GM18870 (cell line): Measurements from ENCODE around the gene METAP2.
"Not testable (repeated sequence)": the region's sequence is repeated elsewhere in the genome, so short reads cannot be mapped to it uniquely, and the experiment has no call there.

Experiments
- ATAC-seq: cut with Tn5 transposase; IDR thresholded peaks from one replicate; pipeline ENCODE4 v1.9.1; 2021; ENCODE audit warnings: moderate library complexity; ENCODE audit not compliant: unreplicated experiment

The METAP2 gene

GRCh38 chr12:95473884-95474659 lies at the start of gene METAP2:
METAP2 (plus strand) TSS chr12:95474152; CDS start chr12:95474180, 28 bp downstream.
- ATAC-seq, result peak; percentile 87

- ATAC-seq, result no peak
These were observed 49.5 kb upstream of the METAP2 start for GRCh38 chr12:95424271-95424994.

DNA sequence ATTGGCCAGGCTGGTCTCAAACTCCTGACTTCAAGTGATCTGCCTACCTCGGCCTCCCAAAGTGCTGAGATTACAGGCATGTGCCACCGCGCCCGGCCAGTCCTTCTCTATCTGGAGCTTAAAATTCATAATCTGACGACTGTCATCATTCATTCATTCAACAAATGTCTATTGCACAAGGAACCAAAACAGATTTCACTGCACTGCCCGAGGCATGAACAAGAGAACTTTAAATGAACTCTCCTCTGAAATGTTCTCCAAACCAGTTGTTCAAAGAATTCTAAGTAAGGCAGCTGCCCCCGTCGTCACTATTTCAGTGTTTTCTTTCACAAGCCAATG lies 44.8 kb upstream of the METAP2 start:
- no peak for ATAC-seq

DNA sequence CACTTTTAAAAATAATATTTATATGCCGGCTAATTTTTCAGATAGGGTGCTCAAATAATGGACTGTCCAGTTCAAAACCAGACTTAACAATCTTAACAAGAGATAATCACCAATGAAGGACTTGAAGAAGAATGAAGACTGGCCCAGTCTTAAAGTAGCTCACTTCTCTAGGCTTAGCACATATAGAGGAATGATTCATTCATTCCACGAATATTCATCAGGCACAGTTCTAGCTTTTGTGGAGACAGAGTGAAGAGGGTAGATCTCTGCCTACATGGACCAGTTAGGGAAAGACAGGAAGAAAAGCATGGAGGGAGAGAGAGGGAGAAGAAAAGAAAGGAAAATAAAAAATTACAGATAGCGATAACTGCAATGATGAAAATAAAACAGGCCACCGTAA lies 42.8 kb upstream of the METAP2 start:
- no peak for ATAC-seq

DNA sequence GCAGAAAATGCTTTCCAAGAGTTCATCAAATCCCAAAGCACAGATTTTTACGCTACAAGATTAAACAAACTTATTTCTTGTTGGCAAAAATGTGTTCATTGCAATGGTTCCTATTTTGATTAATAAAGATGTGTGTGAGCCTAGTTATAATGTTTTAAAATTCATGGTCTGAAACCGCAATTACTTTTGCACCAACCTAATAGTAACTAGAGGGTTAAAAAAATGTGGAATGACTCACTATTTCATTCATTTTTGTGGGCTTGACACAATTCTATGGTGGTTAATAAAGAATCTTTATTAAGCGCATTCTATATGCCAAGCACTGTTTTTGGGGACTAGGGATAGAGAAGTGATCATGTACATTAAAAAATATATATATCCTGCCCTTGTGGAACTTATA lies 38.6 kb upstream of the METAP2 start:
- no peak for ATAC-seq

DNA sequence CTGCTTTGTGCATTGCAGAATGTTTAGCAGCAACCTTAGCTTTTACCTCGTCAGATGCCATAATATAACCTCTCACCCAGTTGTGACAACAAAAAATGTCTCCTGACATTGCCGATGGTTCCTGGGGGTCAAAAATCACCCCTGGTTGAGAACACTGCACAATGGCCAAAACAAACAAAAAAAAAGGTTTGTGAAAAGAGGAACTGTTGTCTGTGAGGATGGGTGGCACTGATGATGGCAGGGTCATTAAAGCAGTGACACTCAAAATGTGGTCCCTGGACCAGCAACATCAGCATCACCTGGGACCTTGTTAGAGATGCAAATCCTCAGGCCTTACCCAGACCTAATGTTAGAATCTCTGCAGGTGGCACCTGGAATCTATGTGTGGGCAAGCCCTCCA lies 36.4 kb upstream of the METAP2 start:
- no peak for ATAC-seq

GRCh38 chr12:95439461-95440230 lies 34.3 kb upstream of the METAP2 start:
- ATAC-seq, result no peak

- no peak for ATAC-seq
These were observed 33.6 kb upstream of the METAP2 start for GRCh38 chr12:95440401-95440800.

DNA sequence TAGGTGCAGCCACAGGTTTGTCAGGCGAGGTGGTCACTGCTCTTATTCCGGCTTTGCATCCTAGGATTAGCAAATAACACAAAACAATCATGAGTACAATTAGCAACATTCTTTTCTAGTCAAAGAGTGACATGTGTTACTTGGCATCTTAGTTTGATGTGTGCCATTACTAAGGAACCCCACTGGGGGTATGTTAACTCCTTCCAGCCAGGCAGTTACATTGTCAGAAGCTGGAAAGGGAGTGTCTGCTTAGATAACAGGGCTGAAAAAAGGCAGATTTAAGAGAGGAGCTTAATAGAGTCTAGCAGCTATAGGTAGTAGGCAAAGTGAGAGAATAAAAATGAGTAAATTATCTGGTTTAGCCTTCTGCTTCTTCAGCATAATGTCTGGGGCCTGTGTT lies 30.5 kb upstream of the METAP2 start:
- ATAC-seq, result no peak

- ATAC-seq, result not testable (repeated sequence)
These were observed 28.9 kb upstream of the METAP2 start for GRCh38 chr12:95445099-95445498.

DNA sequence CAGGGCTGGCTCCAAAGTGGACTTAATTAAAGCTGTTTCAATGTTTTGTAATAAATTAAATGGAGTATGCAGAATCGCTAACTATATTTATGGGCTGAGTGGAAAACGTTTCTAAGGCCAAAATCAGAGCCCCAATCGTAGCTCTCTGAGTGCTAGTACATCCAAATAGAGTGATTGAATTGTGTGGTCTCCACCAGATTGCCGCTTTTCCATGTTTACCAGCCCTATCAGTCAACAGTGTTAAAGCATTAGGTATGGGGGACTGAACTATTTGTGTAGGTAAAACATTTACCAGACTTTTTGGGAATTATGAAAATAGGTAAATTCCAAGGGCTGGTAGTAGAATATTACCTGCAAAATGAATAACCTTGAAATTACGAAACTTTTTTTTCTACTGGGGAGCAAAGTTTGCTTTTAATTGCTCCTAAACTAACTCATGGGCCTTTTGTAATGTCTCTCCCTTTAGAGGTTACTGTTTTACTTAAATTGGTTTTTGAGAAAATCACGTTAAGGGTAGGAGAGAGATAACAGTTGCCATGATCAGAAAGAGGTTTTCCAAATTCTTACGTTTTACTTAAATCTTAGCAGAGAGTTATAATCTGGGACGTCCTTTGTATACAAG lies 28.0 kb upstream of the METAP2 start:
- ATAC-seq, result no peak

DNA sequence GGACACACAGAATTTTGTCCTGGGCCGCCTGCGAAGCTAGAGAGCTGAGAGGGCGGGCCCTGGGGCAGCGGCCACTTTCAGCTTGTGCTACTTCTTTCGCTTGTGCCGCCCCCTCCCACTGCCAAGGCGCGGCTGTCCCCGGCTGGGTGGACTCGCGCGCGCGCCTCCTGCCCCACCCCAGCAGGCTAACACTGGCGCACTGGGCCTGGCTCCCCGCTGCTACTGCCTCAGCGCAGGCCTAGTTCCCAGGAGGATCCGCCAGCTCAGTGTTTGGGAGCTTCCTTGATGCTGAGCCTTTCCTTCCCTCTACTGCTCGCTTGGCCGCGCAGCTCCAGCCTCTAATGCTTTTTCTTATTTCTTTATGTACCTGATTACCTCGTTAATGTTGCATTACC lies 27.4 kb upstream of the METAP2 start:
- no peak for ATAC-seq

DNA sequence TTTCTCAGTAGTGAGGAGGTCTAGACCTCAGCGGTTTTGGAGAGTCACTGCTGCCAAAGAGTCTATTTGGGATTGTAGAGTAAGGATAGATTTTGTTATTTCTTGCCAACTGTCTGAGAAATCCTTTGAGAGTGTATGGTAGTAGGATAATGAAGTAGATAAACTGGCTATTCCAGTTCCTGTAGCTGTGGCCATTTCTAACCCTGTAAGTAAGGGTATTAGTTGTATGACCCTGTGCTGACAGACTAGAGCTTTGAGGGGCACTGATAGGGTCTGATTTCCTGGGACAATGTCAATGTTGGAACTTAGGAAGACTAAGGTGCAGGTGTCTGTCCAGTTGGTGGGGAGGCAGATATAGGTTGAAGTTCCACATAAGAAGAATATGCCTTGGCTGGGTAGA lies 24.3 kb upstream of the METAP2 start:
- ATAC-seq, result not testable (repeated sequence)

GRCh38 chr12:95452501-95452900 lies 21.5 kb upstream of the METAP2 start:
- ATAC-seq, result not testable (repeated sequence)

GRCh38 chr12:95453881-95454280 lies 20.1 kb upstream of the METAP2 start:
- ATAC-seq, result not testable (repeated sequence)

DNA sequence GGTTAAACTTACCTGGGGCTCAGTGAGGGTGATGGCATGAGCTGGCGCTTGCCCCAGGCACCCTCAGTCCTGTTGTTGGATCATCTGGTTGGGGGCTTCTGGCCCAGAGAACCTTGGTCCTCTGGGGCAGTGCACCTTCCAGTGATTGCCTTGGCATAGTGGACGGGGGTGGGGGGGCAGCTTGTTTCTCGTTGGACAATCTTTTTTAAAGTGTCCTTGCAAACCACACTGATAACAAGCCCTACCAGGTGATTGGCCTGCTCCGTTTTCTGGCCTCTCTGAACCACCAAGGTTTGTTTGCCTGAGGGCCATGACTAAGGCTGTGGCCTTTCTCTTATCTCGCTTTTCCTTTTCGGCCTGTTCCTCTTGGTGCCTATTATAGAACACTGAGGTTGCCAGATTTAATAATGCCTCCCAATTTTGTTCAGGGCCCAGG lies 19.2 kb upstream of the METAP2 start:
- not testable (repeated sequence) for ATAC-seq

DNA sequence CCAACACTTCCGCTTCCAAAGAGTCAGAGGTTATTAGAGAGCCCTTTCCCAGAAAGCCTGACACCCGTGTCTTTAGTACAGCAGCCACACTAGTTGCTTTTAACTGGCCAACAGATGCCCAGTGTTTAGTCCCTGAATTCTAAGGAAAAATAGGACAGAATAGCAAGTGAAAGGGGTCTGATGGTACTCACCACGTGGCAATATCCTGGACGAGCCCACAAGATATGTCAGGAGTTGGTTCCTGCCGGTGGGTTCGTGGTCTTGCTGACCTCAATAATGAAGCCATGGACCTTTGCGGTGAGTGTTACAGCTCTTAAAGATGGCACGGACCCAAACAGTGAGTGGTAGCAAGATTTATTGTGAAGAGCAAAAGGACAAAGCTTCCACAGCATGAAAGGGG lies 16.3 kb upstream of the METAP2 start:
- not testable (repeated sequence) for ATAC-seq

GRCh38 chr12:95458761-95459160 lies 15.2 kb upstream of the METAP2 start:
- ATAC-seq, result no peak

- no peak for ATAC-seq
These were observed 14.6 kb upstream of the METAP2 start for GRCh38 chr12:95459310-95459709.

DNA sequence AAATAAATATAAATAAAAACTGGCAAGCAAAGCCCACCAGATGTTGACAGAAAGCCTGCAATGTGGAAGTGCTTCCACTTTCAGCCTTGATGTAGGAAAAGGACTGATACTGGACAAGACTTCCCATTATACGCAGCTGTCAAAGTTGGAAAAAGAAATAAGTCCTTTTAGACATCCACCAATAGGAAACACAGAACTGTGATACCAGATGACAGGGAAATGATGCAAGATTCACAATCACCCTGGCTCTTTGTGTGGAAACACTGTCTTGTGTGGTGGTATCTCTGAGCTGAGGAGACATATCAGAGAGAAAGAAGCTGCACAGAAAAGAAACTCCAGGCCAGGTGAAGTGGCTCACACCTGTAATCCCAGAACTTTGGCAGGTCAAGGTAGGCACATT lies 13.8 kb upstream of the METAP2 start:
- no peak for ATAC-seq

GRCh38 chr12:95460896-95461295 lies 13.1 kb upstream of the METAP2 start:
- ATAC-seq, result no peak
